ENCODE data around the gene PROX2.

Gene PROX2

DNA sequence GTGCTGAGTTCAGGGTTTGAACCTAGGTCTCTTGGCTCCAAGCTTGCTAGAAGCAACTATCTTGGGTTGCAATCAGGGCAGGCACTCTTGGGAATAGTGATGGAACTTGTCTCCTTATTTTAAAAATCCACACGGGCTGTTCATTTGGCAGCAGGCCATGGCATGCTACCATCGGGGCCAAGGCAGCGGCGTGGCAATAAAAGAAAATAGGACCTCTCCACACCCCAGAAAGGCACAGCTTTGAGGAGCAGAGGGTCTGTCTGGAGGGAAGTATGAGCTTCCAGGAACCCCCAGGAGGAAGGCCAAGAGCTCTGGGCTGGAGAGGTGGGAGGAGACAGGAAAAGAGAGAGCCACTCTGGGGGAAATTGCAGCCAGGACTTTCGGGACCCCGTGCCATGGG lies 31.8 kb upstream of the PROX2 start:
- H3K9ac ChIP-seq (ENCODE audit: low read length): no peak overlapping the region
- H3K79me2 ChIP-seq (ENCODE audit: low read length): no peaks in the 10 kb centered on the region
- H3K27ac ChIP-seq (ENCODE audit: low read length): no peak overlapping the region
- no peak for TF ChIP-seq CTCF (IDR thresholded peaks at IDR 0.05; ENCODE audit: low read depth, low read length)
- no peak for TF ChIP-seq EZH2phosphoT487 (IDR thresholded peaks at IDR 0.05; ENCODE audit: low read depth)
- H3K4me2 ChIP-seq (ENCODE audit: low read length): no peak overlapping the region
- H3K27me3 ChIP-seq (ENCODE audit: low read depth, low read length): no peaks in the 10 kb centered on the region
- H3K36me3 ChIP-seq (replicated peaks; ENCODE audit: low read depth, low read length): peaks cover 12% of the 10 kb centered on the region
- H3K4me1 ChIP-seq (ENCODE audit: low read length): peaks cover 19% of the 10 kb centered on the region
- H3K4me3 ChIP-seq (ENCODE audit: low read length): no peak overlapping the region
- no peaks in the 10 kb centered on the region for H4K20me1 ChIP-seq (ENCODE audit: insufficient read depth, low read length)
- no peaks in the 10 kb centered on the region for H3K9me3 ChIP-seq (ENCODE audit: insufficient read depth, low read length)
- H2AFZ ChIP-seq (ENCODE audit: low read depth, low read length): no peak overlapping the region

DNA sequence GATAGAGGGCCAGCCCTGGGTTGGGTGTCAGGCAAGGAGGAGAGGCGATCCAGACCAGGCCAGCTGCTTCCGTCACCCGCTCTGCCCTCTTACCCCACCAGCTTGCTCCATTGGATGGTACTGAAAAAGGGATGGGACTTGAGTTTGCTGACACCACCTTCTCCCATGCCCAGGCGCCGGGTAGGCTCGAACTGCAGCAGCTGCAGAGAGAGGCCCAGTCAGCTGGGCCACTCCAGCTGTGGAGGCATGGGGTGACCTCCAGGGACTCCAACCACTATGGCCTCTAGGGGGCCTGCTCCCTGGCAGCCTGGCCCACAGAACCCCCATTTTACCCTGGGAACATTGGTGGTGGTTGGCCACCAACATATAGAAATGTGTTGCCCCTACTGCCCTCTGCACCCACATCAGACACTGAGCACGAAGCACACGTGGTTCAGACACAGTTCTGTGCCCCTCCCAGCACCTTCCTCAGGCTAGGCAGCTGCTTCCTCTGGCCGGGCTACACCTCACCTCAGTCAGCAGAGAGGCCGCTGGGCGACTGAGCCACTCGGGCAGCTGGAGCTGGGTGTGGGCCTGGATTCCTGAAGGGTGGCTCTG lies 31.1 kb upstream of the PROX2 start:
- no peak overlapping the region for H3K9ac ChIP-seq (ENCODE audit: low read length)
- no peak overlapping the region for H3K4me2 ChIP-seq (ENCODE audit: low read length)
- no peaks in the 10 kb centered on the region for H3K27me3 ChIP-seq (ENCODE audit: low read depth, low read length)
- no peak overlapping the region for H3K4me3 ChIP-seq (ENCODE audit: low read length)
- H3K36me3 ChIP-seq (replicated peaks; ENCODE audit: low read depth, low read length): peaks cover 14% of the 10 kb centered on the region
- H3K4me1 ChIP-seq (ENCODE audit: low read length): peaks cover 22% of the 10 kb centered on the region
- H3K79me2 ChIP-seq (ENCODE audit: low read length): no peaks in the 10 kb centered on the region
- no peak overlapping the region for H2AFZ ChIP-seq (ENCODE audit: low read depth, low read length)
- H3K27ac ChIP-seq (ENCODE audit: low read length): no peak overlapping the region
- TF ChIP-seq EZH2phosphoT487 (IDR thresholded peaks at IDR 0.05; ENCODE audit: low read depth) (no peak), CTCF (IDR thresholded peaks at IDR 0.05; ENCODE audit: low read depth, low read length) (peak; percentile 23; the same call in 1 of the 2 replicates)
- H3K9me3 ChIP-seq (ENCODE audit: insufficient read depth, low read length): no peaks in the 10 kb centered on the region
- H4K20me1 ChIP-seq (ENCODE audit: insufficient read depth, low read length): no peaks in the 10 kb centered on the region

- H4K20me1 ChIP-seq (ENCODE audit: insufficient read depth, low read length): no peaks in the 10 kb centered on the region
- H3K36me3 ChIP-seq (replicated peaks; ENCODE audit: low read depth, low read length): peaks cover 25% of the 10 kb centered on the region
- H3K79me2 ChIP-seq (ENCODE audit: low read length): no peaks in the 10 kb centered on the region
- H3K9me3 ChIP-seq (ENCODE audit: insufficient read depth, low read length): no peaks in the 10 kb centered on the region
- H3K27ac ChIP-seq (ENCODE audit: low read length): no peak overlapping the region
- H3K9ac ChIP-seq (ENCODE audit: low read length): no peak overlapping the region
- no peak overlapping the region for H2AFZ ChIP-seq (ENCODE audit: low read depth, low read length)
- peaks cover 22% of the 10 kb centered on the region for H3K4me1 ChIP-seq (ENCODE audit: low read length)
- no peaks in the 10 kb centered on the region for H3K27me3 ChIP-seq (ENCODE audit: low read depth, low read length)
- H3K4me3 ChIP-seq (ENCODE audit: low read length): no peak overlapping the region
- no peak overlapping the region for H3K4me2 ChIP-seq (ENCODE audit: low read length)
- TF ChIP-seq CTCF (IDR thresholded peaks at IDR 0.05; ENCODE audit: low read depth, low read length) (peak; percentile 96), EZH2phosphoT487 (IDR thresholded peaks at IDR 0.05; ENCODE audit: low read depth) (no peak)
These were observed 29.7 kb upstream of the PROX2 start for GRCh38 chr14:74905595-74906142.

DNA sequence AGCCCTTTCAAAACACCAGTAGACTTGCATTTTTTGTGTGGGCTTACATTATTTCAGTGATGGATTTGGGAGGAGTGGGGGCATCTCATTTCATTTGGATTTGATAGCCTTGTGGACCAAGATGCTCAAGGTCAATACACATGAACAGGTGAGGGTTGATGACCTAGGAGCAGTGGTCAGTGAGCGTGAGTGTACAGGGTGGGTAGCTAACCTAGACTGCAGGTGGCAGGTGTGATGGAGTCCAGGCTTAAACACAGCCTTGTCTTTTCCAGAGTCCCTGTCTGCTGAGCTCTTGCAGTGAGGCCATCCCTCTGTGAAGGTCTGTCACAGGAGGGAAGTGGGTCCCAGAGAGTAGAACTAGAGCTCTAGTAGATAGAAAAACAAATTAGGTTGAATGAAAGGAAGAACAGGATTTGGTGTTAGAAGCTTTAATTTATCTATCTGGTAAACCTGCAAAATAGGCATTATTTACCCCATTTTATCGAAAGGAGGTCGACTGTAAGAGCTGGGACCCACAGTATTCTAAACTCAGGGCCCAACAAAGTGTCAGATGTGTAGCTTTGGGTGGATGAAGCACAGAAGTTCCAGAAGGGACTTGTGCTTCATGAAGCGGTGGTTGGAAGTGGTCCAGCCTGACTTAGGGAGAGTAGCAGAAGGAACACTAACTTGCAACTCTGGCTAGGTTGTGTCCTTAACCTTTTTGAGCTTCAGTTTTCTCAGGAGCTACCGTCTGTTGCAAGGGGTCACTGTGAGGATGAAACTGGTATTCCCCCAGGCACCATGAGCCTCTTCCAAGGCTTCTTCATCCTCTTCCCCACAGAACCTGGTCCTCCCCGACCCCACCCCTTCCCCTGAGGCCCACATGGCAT lies 28.9 kb upstream of the PROX2 start:
- Histone ChIP-seq H3K79me2 (ENCODE audit: low read length) (no peaks in the 10 kb centered on the region), H3K4me3 (ENCODE audit: low read length) (no peak overlapping the region), H3K4me1 (ENCODE audit: low read length) (peaks cover 22% of the 10 kb centered on the region), H3K4me2 (ENCODE audit: low read length) (no peak overlapping the region), H2AFZ (ENCODE audit: low read depth, low read length) (no peak overlapping the region), H3K36me3 (replicated peaks; ENCODE audit: low read depth, low read length) (peaks cover 33% of the 10 kb centered on the region), H3K9me3 (ENCODE audit: insufficient read depth, low read length) (no peaks in the 10 kb centered on the region), H3K27ac (ENCODE audit: low read length) (peak overlapping the region; percentile 75; the same call in 1 of the 2 replicates), H4K20me1 (ENCODE audit: insufficient read depth, low read length) (no peaks in the 10 kb centered on the region), H3K27me3 (ENCODE audit: low read depth, low read length) (no peaks in the 10 kb centered on the region), H3K9ac (ENCODE audit: low read length) (no peak overlapping the region)
- TF ChIP-seq EZH2phosphoT487 (IDR thresholded peaks at IDR 0.05; ENCODE audit: low read depth) (no peak), CTCF (IDR thresholded peaks at IDR 0.05; ENCODE audit: low read depth, low read length) (no peak)
